Pancreas (tissue), 10 donors: ENCODE data around the gene EXOC4. TPM values are rescaled to one million over a fixed set of nuclear protein-coding genes. Genes with fewer than 3 reads are reported as not detected.

ENCODE experiments used
- ATAC-seq, 4 donors: fragments of 200-7000 bp; cut with Tn5 transposase; one replicate each; pipeline versions ENCODE4 v1.8.0 to v1.9.1; 2020; ENCODE audit warnings: mild to moderate bottlenecking in 4 of 4, moderate library complexity in 4 of 4
- DNase-seq, 6 donors: peaks; one replicate each; pipeline ENCODE4 v3.0.0-alpha.2; 2020
- FAIRE-seq: peaks from 2 replicates; lab custom pipeline; 2012; peaks lifted over from hg19 to GRCh38; lab: Jason Lieb, UNC
- H3K27ac ChIP-seq, 4 donors: fragments of 200-600 bp; sonication (generic); 1 replicate in 3 of 4; 2 replicates in 1 of 4; pipeline versions ENCODE4 v1.5.0 to v1.8.0; 2020
- H3K27me3 ChIP-seq, 4 donors: fragments of 200-600 bp; one replicate each; pipeline ENCODE4 v1.8.0; 2021
- H3K36me3 ChIP-seq, 3 donors: fragments of 200-600 bp; sonication (generic) in 1 of 3; one replicate each; pipeline versions ENCODE4 v1.5.0 to v1.8.0; 2020 to 2021
- H3K4me1 ChIP-seq, 3 donors: fragments of 200-600 bp; one replicate each; pipeline ENCODE4 v1.8.0; 2021
- H3K4me3 ChIP-seq, 4 donors: fragments of 200-600 bp; sonication (generic) in 2 of 4; one replicate each; pipeline versions ENCODE4 v1.5.0 to v1.8.0; 2020 to 2021
- H3K9me3 ChIP-seq, 4 donors: fragments of 200-600 bp; one replicate each; pipeline ENCODE4 v1.8.0; 2021
- CTCF ChIP-seq, 4 donors: fragments of 200-600 bp; sonication (generic) in 3 of 4; IDR thresholded peaks; one replicate each; pipeline versions ENCODE4 v1.5.0 to v1.8.0; 2021; ENCODE audit warnings: antibody characterized with exemption in 4 of 4
- WGBS, 2 donors: extraction: QIAGEN DNeasy Blood & Tissue Kit; methylation state at CpG; one replicate each; pipeline ENCODE4 v1.1.7; 2013; 5-methylcytosine and 5-hydroxymethylcytosine counted together
- intact Hi-C, 3 donors: fragments of 100-400 bp; cut with DNase I; formaldehyde crosslinking; loops; one replicate each; pipeline versions ENCODE4 v1.11.1 to v1.14.2; 2022
- polyA plus RNA-seq, 2 donors: library from polyadenylated mRNA; stranded (reverse); fragments of 200-250 nt; gene quantifications; one replicate each; pipeline ENCODE4 v1.2.3, GENCODE V29; 2013
- total RNA-seq, 6 donors: library from RNA; stranded (reverse); fragmentation: NEBNext Ultra II Directional in 4 of 6; extraction: Animal tissue kit (Norgen Biotek cat#: 25700) in 4 of 6; gene quantifications; one replicate each; pipeline versions ENCODE4 v1.2.1 to v1.2.4, GENCODE V29; 2021 to 2023
- donor health status: healthy with polysubstance abuse.
- donor health status: DM: no; HTN: no; CAD: no; lungs with moderate emphysema.
- donor health status: DM: no; HTN: no; CAD: no.
- donor health status: control.
- donor health status: control.
- donor health status: Bipolar disorder and iron deficiency.
- donor health status: DM: yes; HTN: yes; CAD: no.
- donor health status: DM: no; HTN: no; CAD: no.
- donor health status: DM: no; HTN: no; CAD: no.
- donor health status: DM: yes; HTN: yes; CAD: no.

Gene EXOC4
- total and polyA plus RNA-seq, 8 donors = 13.4 to 81.2 (median 53.8) TPM

GRCh38 chr7:133290676-133291333 lies 37.9 kb downstream of the EXOC4 start:
- Histone ChIP-seq H3K4me3 (no peak overlapping the region), H3K27me3 (no peaks in the 10 kb centered on the region), H3K36me3 (peaks cover 0 to 8% (median 0%) of the 10 kb centered on the region in 3 donors), H3K4me1 (peaks cover 0 to 7% (median 3%) of the 10 kb centered on the region in 3 donors), H3K27ac (no peak overlapping the region), H3K9me3 (no peaks in the 10 kb centered on the region)
- 93 to 94% methylated on average over 3 of the region's 3 CpGs for WGBS, 2 donors
- FAIRE-seq = no peak
- intact Hi-C loops = no loop called here
- no peak for ATAC-seq
- DNase-seq = no peak
- TF ChIP-seq CTCF (IDR thresholded peaks at IDR 0.05) = no peak

- ATAC-seq = no peak
- H3K36me3 ChIP-seq = peaks cover 0 to 8% (median 0%) of the 10 kb centered on the region in 3 donors
- no peak for TF ChIP-seq CTCF (IDR thresholded peaks at IDR 0.05)
- no peak overlapping the region for H3K27ac ChIP-seq
- DNase-seq = no peak
- no peak overlapping the region for H3K4me3 ChIP-seq
- WGBS, 2 donors = 90 to 93% methylated on average over 1 of the region's 1 CpG
- no peaks in the 10 kb centered on the region for H3K27me3 ChIP-seq
- FAIRE-seq = no peak
- H3K9me3 ChIP-seq = no peaks in the 10 kb centered on the region
- H3K4me1 ChIP-seq = peaks cover 10 to 20% (median 12%) of the 10 kb centered on the region in 3 donors
- intact Hi-C loops = no loop called here
Measured at GRCh38 chr7:133292631-133293030, 39.8 kb downstream of the EXOC4 start.

GRCh38 chr7:133293384-133294160 lies 40.7 kb downstream of the EXOC4 start:
- Histone ChIP-seq H3K4me3 (no peak overlapping the region), H3K9me3 (no peaks in the 10 kb centered on the region), H3K27me3 (no peaks in the 10 kb centered on the region), H3K4me1 (peaks cover 10 to 20% (median 12%) of the 10 kb centered on the region in 3 donors), H3K36me3 (peaks cover 0 to 8% (median 0%) of the 10 kb centered on the region in 3 donors), H3K27ac (no peak overlapping the region)
- ATAC-seq (peak in 2 of 4 donors; percentile 41 to 47), FAIRE-seq (no peak), DNase-seq (no peak)
- WGBS, 2 donors = 68 to 71% methylated on average over 6 of the region's 6 CpGs
- intact Hi-C loops = no loop called here
- TF ChIP-seq CTCF (IDR thresholded peaks at IDR 0.05) = no peak

- FAIRE-seq (no peak), ATAC-seq (no peak), DNase-seq (no peak)
- Histone ChIP-seq H3K27me3 (no peaks in the 10 kb centered on the region), H3K4me3 (no peak overlapping the region), H3K4me1 (peaks cover 10 to 20% (median 12%) of the 10 kb centered on the region in 3 donors), H3K27ac (no peak overlapping the region), H3K36me3 (peaks cover 0 to 2% (median 0%) of the 10 kb centered on the region in 3 donors), H3K9me3 (no peaks in the 10 kb centered on the region)
- intact Hi-C loops = no loop called here
- no peak for TF ChIP-seq CTCF (IDR thresholded peaks at IDR 0.05)
Measured at GRCh38 chr7:133294234-133294633, 41.4 kb downstream of the EXOC4 start.
